KMS-11 (cell line): ENCODE measurements around the gene ZSWIM3.

Source experiments
- H2AFZ ChIP-seq: fragments of 200-600 bp; sonication (generic); 2 replicates; pipeline ENCODE4 v1.6.1; 2016; ENCODE audit warnings: antibody characterized with exemption, mixed run types, low read depth
- H3K27ac ChIP-seq: fragments of 200-600 bp; sonication (generic); 2 replicates; pipeline ENCODE4 v1.6.1; 2016; ENCODE audit warnings: mild to moderate bottlenecking, mixed run types
- H3K27me3 ChIP-seq: fragments of 200-600 bp; sonication (generic); 2 replicates; pipeline ENCODE4 v1.6.1; 2017; ENCODE audit warnings: mild to moderate bottlenecking, low read depth, mixed run types, moderate library complexity; ENCODE audit not compliant: insufficient read depth
- H3K36me3 ChIP-seq: fragments of 200-600 bp; sonication (generic); 2 replicates; pipeline ENCODE4 v1.6.1; 2017; ENCODE audit warnings: mild to moderate bottlenecking, mixed run types; ENCODE audit not compliant: insufficient read depth
- H3K4me1 ChIP-seq: fragments of 200-600 bp; sonication (generic); 2 replicates; pipeline ENCODE4 v1.6.1; 2016; ENCODE audit warnings: mild to moderate bottlenecking, low read depth, mixed run types; ENCODE audit not compliant: poor library complexity, severe bottlenecking
- H3K4me2 ChIP-seq: fragments of 200-600 bp; sonication (generic); 2 replicates; pipeline ENCODE4 v1.7.0; 2016; ENCODE audit warnings: mild to moderate bottlenecking, mixed run types
- H3K4me3 ChIP-seq: fragments of 200-600 bp; sonication (generic); IDR thresholded peaks from 2 replicates; pipeline ENCODE4 v1.6.1; 2017; ENCODE audit warnings: low read depth, low read length, mixed read lengths; ENCODE audit not compliant: insufficient read depth
- H3K79me2 ChIP-seq: fragments of 200-600 bp; sonication (generic); 2 replicates; pipeline ENCODE4 v1.6.1; 2016; ENCODE audit warnings: low read depth, mixed run types; ENCODE audit not compliant: insufficient read depth
- H3K9ac ChIP-seq: fragments of 200-600 bp; sonication (generic); 2 replicates; pipeline ENCODE4 v1.6.1; 2016; ENCODE audit warnings: mild to moderate bottlenecking, mixed run types
- H4K20me1 ChIP-seq: fragments of 200-600 bp; sonication (generic); 2 replicates; pipeline ENCODE4 v1.6.1; 2016; ENCODE audit warnings: mild to moderate bottlenecking, mixed run types; ENCODE audit not compliant: insufficient read depth
- CTCF ChIP-seq: fragments of 200-600 bp; sonication (generic); conservative IDR thresholded peaks from 2 replicates; pipeline ENCODE4 v1.6.1; 2017; ENCODE audit warnings: low read depth, mild to moderate bottlenecking, antibody characterized with exemption, low read length, moderate library complexity, mixed read lengths

ZSWIM3 gene

DNA sequence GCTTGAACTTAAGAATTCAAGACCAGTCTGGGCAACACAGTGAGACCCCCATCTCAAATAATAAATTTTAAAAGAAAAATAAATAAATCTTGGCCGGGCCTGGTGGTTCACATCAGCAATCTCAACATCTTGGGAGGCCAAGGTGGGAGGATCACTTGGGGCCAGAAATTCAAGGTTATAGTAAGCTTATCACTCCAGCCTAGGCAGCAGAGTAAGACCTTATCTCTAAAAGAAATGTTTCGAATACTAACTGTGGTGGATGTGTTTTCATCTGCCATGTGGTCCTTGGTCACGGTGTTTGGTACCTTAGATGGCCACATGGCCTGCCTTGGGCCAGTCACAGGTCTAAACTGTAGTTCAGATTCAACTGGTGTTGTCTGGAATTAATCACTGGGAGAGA, 39.2 kb upstream of the ZSWIM3 start:
- TF ChIP-seq CTCF, result no peak
- Histone ChIP-seq H3K36me3 (peaks cover 9% of the 10 kb centered on the region; the same call in 1 of the 2 replicates), H3K27me3 (no peaks in the 10 kb centered on the region), H3K9ac (no peak overlapping the region), H3K79me2 (peaks cover 7% of the 10 kb centered on the region), H2AFZ (no peak overlapping the region), H3K4me3 (no peak overlapping the region), H3K4me1 (peaks cover 9% of the 10 kb centered on the region), H3K27ac (no peak overlapping the region), H3K4me2 (no peak overlapping the region), H4K20me1 (no peaks in the 10 kb centered on the region)

- Histone ChIP-seq H3K9ac (no peak overlapping the region), H3K4me3 (no peak overlapping the region), H4K20me1 (no peaks in the 10 kb centered on the region), H2AFZ (no peak overlapping the region), H3K79me2 (no peaks in the 10 kb centered on the region), H3K27me3 (no peaks in the 10 kb centered on the region), H3K27ac (no peak overlapping the region), H3K36me3 (peaks cover 9% of the 10 kb centered on the region; the same call in 1 of the 2 replicates), H3K4me1 (no peaks in the 10 kb centered on the region), H3K4me2 (no peak overlapping the region)
- no peak for TF ChIP-seq CTCF
These were observed 37.9 kb upstream of the ZSWIM3 start for GRCh38 chr20:45819466-45819865.

DNA sequence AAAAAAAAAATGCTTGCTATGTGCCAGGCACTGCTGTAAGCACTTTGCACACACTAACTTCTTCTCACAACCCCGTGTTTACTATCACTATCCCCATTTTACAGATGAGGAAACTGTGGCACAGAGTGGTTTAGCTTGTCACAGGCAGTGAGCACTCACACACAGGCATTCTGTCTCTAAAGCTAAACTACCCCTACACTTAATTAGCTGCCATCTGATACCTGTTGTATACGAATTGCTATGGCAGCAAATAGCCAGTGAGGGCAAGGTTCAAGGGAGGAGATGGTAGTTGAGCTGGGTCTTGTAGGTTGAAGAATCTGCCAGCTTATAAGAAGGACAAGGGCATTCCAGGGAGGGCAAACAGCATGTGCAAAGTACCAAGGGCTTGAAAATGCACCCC, 35.5 kb upstream of the ZSWIM3 start:
- no peak for TF ChIP-seq CTCF
- Histone ChIP-seq H3K27me3 (no peaks in the 10 kb centered on the region), H3K27ac (no peak overlapping the region), H3K4me3 (no peak overlapping the region), H3K36me3 (no peaks in the 10 kb centered on the region), H3K4me2 (no peak overlapping the region), H2AFZ (no peak overlapping the region), H3K4me1 (no peaks in the 10 kb centered on the region), H3K9ac (no peak overlapping the region), H4K20me1 (no peaks in the 10 kb centered on the region), H3K79me2 (no peaks in the 10 kb centered on the region)

DNA sequence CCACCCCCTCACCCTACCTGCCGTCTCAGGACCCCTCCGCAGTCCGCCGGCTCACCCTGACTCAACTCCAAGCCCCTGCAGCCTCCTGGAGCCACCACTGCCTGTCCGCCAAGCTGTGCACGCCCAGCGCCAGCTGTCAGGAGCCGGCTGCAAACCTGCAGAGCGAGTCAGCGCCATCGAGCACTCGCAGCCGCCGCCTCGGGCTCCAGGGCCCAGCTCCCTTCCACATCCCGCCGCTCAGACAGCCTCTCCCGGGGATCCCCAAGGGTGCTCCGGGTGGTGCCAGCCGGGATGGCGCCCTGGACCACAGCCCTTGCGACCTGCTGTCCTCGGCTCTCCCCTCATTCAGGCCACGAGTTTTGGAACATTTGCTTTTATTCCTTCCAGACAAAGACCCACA, 34.6 kb upstream of the ZSWIM3 start:
- no peaks in the 10 kb centered on the region for H4K20me1 ChIP-seq
- H3K27me3 ChIP-seq, result no peaks in the 10 kb centered on the region
- TF ChIP-seq CTCF, result no peak
- H3K36me3 ChIP-seq, result no peaks in the 10 kb centered on the region
- H3K9ac ChIP-seq, result no peak overlapping the region
- H3K27ac ChIP-seq, result no peak overlapping the region
- H2AFZ ChIP-seq, result no peak overlapping the region
- no peaks in the 10 kb centered on the region for H3K4me1 ChIP-seq
- H3K79me2 ChIP-seq, result no peaks in the 10 kb centered on the region
- no peak overlapping the region for H3K4me2 ChIP-seq
- no peak overlapping the region for H3K4me3 ChIP-seq
